HEK293 (cell line): Measurements from ENCODE around the gene MLN.

Source experiments
- CTCF ChIP-seq: fragments of 450-650 bp; formaldehyde crosslinking; IDR thresholded peaks from 2 replicates; pipeline ENCODE4 v1.5.1; 2016; ENCODE audit warnings: missing biosample characterization, missing genetic modification characterization
- KLF17 ChIP-seq: fragments of 450-650 bp; formaldehyde crosslinking; IDR thresholded peaks from 2 replicates; pipeline ENCODE4 v1.5.1; 2016; ENCODE audit warnings: missing biosample characterization, missing genetic modification characterization
- SP7 ChIP-seq: fragments of 450-650 bp; formaldehyde crosslinking; IDR thresholded peaks from 2 replicates; pipeline ENCODE4 v1.5.1; 2016; ENCODE audit warnings: missing biosample characterization, missing genetic modification characterization
- ZFP41 ChIP-seq: fragments of 450-650 bp; formaldehyde crosslinking; IDR thresholded peaks from 2 replicates; pipeline ENCODE4 v1.5.1; 2016; ENCODE audit warnings: missing biosample characterization, missing genetic modification characterization, borderline replicate concordance
- ZNF138 ChIP-seq: fragments of 450-650 bp; formaldehyde crosslinking; IDR thresholded peaks from 2 replicates; pipeline ENCODE4 v1.5.1; 2016; ENCODE audit warnings: missing biosample characterization, missing genetic modification characterization, borderline replicate concordance
- ZNF24 ChIP-seq: fragments of 450-650 bp; formaldehyde crosslinking; IDR thresholded peaks from 2 replicates; pipeline ENCODE4 v1.5.1; 2016; ENCODE audit warnings: missing biosample characterization, missing genetic modification characterization
- ZNF843 ChIP-seq: fragments of 450-650 bp; formaldehyde crosslinking; IDR thresholded peaks from 2 replicates; pipeline ENCODE4 v1.5.1; 2016; ENCODE audit warnings: missing biosample characterization, missing genetic modification characterization
- TF ChIP-seq, protein P1 (sequence below): fragments of 450-650 bp; formaldehyde crosslinking; IDR thresholded peaks from 2 replicates; pipeline ENCODE4 v1.5.1; 2016; ENCODE audit warnings: missing biosample characterization, missing genetic modification characterization
- TF ChIP-seq, protein P2 (sequence below): fragments of 450-650 bp; formaldehyde crosslinking; IDR thresholded peaks from 2 replicates; pipeline ENCODE4 v1.5.1; 2017; ENCODE audit warnings: missing biosample characterization, missing genetic modification characterization
- TF ChIP-seq, protein P3 (sequence below): fragments of 450-650 bp; formaldehyde crosslinking; IDR thresholded peaks from 2 replicates; pipeline ENCODE4 v1.5.1; 2016; ENCODE audit warnings: missing biosample characterization, missing genetic modification characterization
- TF ChIP-seq, protein P4 (sequence below): fragments of 450-650 bp; formaldehyde crosslinking; IDR thresholded peaks from 2 replicates; pipeline ENCODE4 v1.5.1; 2017; ENCODE audit warnings: missing biosample characterization, mild to moderate bottlenecking, missing genetic modification characterization, moderate library complexity
- TF ChIP-seq, protein P5 (sequence below): fragments of 450-650 bp; formaldehyde crosslinking; IDR thresholded peaks from 2 replicates; pipeline ENCODE4 v1.5.1; 2016; ENCODE audit warnings: missing biosample characterization, missing genetic modification characterization

GRCh38 chr6:33836806-33837469 is 33.1 kb upstream of the MLN start:
- TF ChIP-seq ZNF24 (tag by site-specific recombination), result no peak
- TF ChIP-seq ZNF138, result no peak
- no peak for TF ChIP-seq KLF17 (tag by site-specific recombination)
- TF ChIP-seq CTCF, result no peak
- TF ChIP-seq SP7, result no peak
- TF ChIP-seq, protein P1, sequence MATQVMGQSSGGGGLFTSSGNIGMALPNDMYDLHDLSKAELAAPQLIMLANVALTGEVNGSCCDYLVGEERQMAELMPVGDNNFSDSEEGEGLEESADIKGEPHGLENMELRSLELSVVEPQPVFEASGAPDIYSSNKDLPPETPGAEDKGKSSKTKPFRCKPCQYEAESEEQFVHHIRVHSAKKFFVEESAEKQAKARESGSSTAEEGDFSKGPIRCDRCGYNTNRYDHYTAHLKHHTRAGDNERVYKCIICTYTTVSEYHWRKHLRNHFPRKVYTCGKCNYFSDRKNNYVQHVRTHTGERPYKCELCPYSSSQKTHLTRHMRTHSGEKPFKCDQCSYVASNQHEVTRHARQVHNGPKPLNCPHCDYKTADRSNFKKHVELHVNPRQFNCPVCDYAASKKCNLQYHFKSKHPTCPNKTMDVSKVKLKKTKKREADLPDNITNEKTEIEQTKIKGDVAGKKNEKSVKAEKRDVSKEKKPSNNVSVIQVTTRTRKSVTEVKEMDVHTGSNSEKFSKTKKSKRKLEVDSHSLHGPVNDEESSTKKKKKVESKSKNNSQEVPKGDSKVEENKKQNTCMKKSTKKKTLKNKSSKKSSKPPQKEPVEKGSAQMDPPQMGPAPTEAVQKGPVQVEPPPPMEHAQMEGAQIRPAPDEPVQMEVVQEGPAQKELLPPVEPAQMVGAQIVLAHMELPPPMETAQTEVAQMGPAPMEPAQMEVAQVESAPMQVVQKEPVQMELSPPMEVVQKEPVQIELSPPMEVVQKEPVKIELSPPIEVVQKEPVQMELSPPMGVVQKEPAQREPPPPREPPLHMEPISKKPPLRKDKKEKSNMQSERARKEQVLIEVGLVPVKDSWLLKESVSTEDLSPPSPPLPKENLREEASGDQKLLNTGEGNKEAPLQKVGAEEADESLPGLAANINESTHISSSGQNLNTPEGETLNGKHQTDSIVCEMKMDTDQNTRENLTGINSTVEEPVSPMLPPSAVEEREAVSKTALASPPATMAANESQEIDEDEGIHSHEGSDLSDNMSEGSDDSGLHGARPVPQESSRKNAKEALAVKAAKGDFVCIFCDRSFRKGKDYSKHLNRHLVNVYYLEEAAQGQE (tag by site-specific recombination), result no peak
- TF ChIP-seq ZFP41 (tag by site-specific recombination), result no peak
- TF ChIP-seq, protein P2, sequence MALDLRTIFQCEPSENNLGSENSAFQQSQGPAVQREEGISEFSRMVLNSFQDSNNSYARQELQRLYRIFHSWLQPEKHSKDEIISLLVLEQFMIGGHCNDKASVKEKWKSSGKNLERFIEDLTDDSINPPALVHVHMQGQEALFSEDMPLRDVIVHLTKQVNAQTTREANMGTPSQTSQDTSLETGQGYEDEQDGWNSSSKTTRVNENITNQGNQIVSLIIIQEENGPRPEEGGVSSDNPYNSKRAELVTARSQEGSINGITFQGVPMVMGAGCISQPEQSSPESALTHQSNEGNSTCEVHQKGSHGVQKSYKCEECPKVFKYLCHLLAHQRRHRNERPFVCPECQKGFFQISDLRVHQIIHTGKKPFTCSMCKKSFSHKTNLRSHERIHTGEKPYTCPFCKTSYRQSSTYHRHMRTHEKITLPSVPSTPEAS (tag by site-specific recombination), result no peak
- TF ChIP-seq, protein P3, sequence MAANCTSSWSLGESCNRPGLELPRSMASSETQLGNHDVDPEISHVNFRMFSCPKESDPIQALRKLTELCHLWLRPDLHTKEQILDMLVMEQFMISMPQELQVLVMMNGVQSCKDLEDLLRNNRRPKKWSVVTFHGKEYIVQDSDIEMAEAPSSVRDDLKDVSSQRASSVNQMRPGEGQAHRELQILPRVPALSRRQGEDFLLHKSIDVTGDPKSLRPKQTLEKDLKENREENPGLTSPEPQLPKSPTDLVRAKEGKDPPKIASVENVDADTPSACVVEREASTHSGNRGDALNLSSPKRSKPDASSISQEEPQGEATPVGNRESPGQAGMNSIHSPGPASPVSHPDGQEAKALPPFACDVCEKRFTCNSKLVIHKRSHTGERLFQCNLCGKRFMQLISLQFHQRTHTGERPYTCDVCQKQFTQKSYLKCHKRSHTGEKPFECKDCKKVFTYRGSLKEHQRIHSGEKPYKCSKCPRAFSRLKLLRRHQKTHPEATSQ, result no peak
- TF ChIP-seq, protein P4, sequence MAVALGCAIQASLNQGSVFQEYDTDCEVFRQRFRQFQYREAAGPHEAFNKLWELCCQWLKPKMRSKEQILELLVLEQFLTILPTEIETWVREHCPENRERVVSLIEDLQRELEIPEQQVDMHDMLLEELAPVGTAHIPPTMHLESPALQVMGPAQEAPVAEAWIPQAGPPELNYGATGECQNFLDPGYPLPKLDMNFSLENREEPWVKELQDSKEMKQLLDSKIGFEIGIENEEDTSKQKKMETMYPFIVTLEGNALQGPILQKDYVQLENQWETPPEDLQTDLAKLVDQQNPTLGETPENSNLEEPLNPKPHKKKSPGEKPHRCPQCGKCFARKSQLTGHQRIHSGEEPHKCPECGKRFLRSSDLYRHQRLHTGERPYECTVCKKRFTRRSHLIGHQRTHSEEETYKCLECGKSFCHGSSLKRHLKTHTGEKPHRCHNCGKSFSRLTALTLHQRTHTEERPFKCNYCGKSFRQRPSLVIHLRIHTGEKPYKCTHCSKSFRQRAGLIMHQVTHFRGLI (tag by site-specific recombination), result no peak
- TF ChIP-seq ZNF843 (tag by site-specific recombination), result no peak
- TF ChIP-seq, protein P5, sequence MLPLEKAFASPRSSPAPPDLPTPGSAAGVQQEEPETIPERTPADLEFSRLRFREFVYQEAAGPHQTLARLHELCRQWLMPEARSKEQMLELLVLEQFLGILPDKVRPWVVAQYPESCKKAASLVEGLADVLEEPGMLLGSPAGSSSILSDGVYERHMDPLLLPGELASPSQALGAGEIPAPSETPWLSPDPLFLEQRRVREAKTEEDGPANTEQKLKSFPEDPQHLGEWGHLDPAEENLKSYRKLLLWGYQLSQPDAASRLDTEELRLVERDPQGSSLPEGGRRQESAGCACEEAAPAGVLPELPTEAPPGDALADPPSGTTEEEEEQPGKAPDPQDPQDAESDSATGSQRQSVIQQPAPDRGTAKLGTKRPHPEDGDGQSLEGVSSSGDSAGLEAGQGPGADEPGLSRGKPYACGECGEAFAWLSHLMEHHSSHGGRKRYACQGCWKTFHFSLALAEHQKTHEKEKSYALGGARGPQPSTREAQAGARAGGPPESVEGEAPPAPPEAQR (tag by site-specific recombination), result no peak
